Activated CD8-positive, alpha-beta memory T cell treated with anti-CD3 and anti-CD28 coated beads, Interleukin-2, amount 50 U/mL, for 24 hours (primary cell): ENCODE data around the gene BNC2.

Experiments used
- DNase-seq: peaks from one replicate; pipeline ENCODE4 v3.0.0-alpha.2; 2020; ENCODE audit errors: extremely low read depth

BNC2 gene

DNA sequence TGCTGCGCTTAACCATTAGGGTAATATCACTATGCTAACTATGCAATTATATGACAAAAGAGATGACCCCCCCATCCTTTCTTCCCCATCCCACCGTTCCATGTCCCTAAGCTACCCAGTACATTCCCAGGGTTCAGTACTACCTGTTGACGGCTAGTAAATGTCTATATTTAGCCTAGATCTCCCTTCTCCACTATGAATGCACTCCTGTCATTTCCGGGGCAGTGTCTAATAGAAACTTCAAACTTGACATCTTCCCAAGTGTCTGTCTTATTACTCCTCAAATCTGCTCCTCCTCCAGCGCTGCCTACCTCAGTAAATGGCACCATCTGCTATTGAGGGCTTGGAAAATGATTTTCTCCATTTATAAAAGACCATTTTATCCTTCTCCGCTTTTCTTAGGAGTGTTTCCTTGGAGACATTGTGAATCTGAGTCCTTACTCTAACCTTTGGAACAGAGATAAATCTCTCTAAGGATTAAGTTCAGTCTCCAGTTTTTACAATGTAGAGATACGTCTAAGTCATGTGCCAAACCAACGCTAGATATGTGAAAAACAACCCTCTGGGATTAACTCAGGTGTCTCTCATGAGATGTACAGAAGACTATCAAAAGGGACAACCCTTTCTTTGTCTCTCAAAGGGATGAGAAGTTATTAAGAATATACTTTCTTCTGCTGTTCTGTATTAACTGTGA, 114.9 kb downstream of the BNC2 start:
- no peak for DNase-seq

GRCh38 chr9:16754662-16755061, 115.8 kb downstream of the BNC2 start:
- DNase-seq, result no peak

DNA sequence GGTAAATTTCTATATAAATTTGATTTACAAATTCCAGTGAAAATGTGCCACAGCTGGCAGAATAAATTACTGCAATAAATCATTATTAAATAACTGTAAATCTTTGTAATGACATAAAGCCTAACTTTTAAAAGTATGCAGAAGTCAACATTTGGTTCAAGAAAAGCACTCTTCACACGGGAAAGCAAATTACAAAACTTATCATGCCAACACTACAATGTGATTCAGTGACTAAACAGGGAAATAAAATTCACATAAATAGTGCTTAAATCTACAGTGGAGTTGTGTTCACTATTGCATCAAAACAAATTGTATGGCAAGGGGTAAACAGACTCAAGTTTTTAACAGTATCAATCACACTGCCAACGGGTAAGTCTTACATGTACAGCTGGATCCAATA, 117.2 kb downstream of the BNC2 start:
- DNase-seq, result no peak

- no peak for DNase-seq
Observed at GRCh38 chr9:16752601-16753000, 117.9 kb downstream of the BNC2 start.

DNA sequence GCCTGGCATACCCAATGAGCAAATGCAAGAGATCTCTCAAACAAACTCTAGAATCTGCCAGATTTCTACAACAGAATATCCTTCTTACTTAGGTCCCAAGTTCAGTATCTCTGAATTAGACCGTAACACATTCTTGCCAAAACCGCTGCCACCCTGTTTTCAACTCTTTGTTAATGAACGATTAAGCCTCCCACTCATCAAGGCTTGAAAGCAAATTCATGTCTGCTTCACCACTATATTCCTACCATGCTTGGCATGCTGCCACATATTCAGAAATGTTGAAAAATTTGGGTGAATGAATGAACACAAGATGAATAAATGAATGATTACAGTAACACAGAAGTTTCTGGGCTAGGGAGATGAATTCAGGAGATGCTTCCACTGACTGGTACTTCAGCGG, 119.9 kb downstream of the BNC2 start:
- DNase-seq, result no peak

DNA sequence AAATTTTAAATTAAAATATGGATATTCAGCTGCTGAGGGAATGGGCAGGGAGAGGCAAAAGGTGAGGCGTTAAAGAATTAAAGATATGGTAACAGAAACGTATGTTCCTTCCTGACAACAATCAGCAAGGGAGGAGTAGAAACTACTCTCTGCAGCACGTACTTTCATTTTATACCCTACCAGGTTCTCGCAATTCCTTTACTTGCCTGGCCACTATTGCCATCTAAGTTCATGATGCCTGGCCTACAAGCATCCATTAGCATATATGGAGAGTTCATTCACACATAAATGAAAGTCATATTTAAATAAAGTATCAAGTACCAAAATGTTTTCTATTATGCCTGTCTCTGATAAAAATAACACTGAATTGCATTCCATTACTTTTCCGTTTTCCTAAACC, 125.1 kb downstream of the BNC2 start:
- DNase-seq, result no peak

DNA sequence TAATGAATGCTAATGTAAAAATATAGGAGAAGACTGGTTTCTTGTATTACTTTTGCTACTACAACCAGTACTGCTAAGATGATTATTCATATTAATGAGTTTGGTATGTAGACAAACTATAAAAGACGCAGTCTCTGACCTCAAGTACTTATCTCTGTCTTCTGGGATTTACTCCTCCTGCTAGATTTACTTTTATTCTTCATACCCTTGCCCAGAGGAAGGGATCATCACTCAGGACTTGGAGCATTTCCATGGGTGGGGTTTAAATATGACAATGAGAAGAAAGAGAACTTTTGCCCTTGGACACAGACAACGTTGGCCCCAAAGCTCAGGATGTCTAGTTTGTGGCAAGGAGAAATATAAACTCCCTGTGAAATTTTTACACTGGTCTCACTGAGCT, 126.1 kb downstream of the BNC2 start:
- no peak for DNase-seq

DNA sequence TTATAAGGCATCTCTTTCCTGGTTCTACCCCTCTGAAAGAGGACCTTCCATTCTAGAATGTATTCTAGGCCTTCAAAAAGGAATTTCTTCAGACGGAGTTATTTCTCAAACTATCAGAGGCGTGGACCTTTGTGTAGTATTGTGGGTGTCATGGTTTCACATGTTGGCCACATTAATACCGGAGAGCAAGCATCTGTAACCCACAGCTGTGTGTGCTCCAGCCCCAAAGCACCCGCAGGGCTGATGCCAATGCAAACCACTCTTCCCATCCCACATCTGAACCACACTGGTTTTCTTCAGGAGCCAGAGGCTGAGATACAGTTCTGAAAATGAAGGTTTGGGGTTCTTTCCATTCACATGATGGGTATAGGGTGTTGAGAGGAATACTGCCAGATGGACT, 127.1 kb downstream of the BNC2 start:
- DNase-seq, result no peak

- no peak for DNase-seq
Observed at GRCh38 chr9:16735001-16735400, 135.5 kb downstream of the BNC2 start.

DNA sequence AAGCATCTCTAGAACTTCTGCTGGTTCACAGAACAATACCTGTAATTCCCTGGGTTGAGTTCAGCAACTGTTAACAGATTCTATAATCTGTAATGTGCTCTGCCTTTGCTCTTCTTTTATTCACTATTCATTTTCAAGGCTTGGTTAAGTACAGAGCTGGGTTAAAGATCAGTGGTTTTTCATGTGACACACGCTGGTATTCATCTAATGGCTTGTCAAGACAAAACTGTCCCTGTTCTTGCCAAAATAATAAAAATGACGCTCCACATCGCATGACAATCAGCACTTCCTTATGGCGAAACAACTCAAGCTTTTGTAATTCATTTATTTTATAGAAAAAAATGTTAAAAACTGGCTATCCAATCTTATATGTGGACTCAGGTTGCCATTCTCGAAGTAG, 137.9 kb downstream of the BNC2 start:
- no peak for DNase-seq

DNA sequence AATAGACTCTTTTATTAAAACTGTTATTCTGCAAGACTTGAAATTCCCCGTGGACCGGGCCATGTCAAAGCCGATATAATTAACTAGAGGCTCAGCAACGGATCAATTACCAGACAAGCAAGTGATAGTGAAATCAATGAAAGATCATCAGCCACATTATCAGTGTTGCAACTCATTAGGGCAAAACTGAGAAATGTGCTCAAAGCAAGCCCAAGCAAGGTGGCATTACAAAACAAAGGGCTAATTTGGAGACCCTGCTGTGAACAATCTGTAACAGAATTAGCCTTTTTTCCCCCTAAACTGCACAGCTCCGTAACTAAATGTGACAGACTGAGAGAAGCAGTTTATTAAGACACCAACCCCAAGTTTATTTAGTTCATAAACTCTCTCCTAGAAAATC, 140.3 kb downstream of the BNC2 start:
- DNase-seq, result no peak

- DNase-seq, result no peak
Observed at GRCh38 chr9:16729651-16730050, 140.8 kb downstream of the BNC2 start.

DNA sequence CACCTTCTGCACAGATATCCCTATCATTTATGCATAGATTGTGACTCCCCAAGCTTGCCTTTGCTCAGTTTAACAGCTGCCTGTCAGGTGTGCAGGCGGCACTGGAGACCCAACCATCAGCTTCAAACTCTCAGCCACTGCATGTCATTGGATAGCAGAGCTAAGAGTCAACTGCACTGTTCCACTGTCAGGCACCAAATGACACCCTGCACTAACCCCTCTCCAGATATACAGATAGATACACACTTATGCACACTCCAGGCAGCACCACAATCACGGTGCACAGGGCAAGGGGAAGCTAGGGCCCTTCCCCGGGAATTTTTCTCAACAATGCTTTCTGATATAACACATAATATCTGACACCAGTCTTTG, 142.3 kb downstream of the BNC2 start:
- DNase-seq, result no peak

DNA sequence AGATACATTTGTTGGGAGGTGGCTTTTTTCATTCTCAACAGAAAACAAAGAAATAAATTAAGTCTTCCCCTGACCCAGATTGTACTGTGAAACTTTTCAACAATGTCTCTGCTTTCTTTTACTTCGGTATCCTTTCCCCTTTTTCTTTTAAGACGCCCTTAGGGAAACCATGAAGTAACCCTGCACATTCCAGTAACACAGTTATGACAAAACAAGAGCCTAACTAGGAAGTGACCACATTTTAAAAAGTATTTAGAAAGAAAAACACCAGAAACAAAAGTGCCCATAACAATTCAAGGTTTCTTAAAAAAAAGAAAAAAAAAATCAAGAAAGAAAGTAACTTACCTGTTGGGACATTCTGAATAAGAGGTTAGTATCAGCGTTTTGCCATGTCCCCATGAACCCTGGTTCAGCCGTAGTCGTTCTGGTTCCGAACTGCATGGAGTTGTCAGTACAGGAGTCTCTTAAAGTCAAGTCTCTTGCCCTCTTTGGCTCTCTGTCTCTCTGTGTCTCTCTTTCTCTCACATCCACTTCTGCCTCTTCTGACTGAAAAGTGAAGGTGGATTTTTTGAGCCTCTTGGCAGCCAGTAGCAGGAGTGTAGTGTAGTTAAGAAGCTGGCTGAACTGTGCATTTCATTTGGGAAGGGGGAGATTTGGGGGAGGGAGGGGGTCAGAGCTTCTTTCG, 142.9 kb downstream of the BNC2 start:
- DNase-seq, result no peak

DNA sequence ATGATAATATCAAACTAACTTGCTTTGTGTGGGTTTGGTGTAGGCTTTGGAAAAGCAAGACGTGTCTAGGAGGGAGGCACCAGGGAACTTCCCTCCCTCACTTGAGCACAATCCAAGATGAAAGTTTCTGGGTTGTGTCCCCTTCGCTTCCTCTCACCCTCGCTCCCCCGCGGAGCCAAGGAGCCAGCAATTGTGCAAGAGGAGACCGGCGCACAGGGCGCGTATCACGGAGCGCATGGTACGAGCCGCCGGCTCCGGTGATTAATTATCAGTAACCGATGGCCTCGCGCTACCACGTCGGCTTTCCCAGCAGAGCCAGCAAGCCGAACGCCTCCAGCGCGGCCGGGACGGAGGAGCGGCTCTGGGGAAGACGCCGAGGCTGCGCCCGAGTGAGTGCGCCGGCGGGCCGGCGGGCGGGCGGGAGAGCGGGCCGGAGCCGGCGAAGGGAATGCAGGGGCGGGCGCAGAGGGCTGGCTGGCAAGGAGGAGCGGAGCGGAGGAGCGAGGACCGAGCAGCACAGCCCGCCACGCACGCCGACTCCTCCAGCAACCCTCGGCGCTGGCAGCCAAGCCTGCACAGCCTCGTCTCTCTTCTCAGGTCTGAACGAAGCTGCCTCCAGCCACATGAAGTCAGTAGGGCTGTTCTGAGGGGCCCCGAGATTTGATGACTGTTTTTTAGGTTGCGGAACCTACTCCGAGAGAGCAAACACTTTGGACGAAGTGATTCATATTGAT, 143.6 kb downstream of the BNC2 start:
- no peak for DNase-seq

DNA sequence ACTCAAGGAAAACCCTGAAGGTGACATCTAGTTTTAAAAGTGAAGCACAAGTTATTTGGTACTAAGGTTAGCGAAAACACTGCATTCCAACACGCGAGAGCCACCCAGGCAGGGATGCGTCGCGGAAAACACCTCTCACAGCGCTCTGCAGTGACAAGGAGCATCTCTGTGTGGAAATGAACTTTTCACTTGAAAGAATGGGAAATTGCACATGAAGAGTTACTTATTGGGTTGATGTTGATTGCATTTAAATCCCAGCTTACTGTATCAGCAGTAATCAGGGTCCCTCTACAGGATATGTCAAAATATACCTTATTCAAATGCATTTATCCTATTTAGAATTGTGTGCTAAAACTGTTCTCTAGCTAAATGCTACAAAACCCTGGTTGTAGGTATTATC, 144.4 kb downstream of the BNC2 start:
- no peak for DNase-seq

DNA sequence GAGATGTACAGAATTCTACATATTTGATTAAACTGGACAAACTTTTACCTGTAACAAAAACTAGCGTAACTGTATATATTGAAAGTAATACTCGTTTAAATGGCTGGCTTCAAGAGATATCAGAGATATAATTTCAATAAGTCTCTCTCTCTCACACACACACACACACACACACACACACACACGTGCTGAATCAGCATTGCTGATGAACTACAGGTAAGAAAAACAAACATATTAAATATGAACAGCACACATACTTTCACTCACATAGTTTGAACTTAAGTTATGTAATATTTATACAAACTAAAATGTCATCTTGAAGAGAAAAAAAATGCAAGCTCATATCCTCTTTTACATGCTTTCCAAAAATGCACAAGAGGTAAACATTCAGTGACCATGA, 145.4 kb downstream of the BNC2 start:
- DNase-seq, result no peak

GRCh38 chr9:16721972-16722371, 148.5 kb downstream of the BNC2 start:
- DNase-seq, result no peak

GRCh38 chr9:16720386-16720785, 150.1 kb downstream of the BNC2 start:
- no peak for DNase-seq

DNA sequence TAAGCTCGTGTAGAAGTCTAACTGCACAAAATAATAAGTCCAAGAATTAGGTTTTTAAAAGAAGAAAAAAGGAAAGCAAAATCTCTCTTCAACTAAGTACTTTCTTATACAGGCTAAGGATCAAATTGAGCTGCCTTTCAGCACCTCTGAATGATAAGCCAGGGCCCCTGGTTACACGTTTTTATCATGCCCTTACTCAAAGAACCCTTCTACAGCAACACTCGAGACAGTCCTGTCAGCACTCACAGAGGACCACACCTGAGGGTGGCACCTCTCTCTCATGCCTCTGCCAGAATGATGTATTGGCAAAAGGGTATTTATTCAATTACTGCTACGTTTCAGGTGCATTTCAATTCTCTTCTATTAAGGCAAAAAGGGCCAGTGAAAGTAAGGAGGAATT, 150.5 kb downstream of the BNC2 start:
- DNase-seq, result no peak

GRCh38 chr9:16718952-16719351, 151.5 kb downstream of the BNC2 start:
- DNase-seq, result no peak

GRCh38 chr9:16718296-16718695, 152.2 kb downstream of the BNC2 start:
- no peak for DNase-seq

DNA sequence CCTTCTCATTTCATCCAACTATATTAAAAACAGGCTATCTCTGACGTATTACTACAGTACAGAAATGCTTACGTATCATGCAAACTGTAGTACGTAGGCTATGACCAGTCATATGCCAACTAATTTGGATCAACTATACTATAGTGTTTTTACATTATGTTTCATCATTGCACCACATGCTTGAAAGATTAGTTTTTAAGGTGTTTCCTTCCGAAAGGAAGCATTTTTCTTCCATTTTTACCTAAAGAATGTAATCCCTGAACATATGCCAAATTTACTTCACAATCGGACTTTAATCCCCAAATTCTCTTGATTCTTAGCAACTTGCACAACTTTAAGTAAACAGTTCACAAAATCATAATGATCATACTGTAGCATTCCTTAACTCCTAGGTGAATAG, 153.9 kb downstream of the BNC2 start:
- DNase-seq, result no peak
